IPS-18c (cell line): ENCODE results near the gene SLC25A5.
"Not testable (repeated sequence)": the region's sequence is repeated elsewhere in the genome, so short reads cannot be mapped to it uniquely, and the experiment has no call there.

ENCODE experiments used
- H3K4me3 ChIP-seq: 2 replicates; pipeline ENCODE4 v1.7.0; 2013; ENCODE audit warnings: low read depth, mild to moderate bottlenecking, low read length, moderate library complexity; ENCODE audit not compliant: insufficient read depth
- H3K9me3 ChIP-seq: one replicate; pipeline ENCODE4 v1.6.1; 2013; ENCODE audit warnings: mild to moderate bottlenecking, low read length, moderate library complexity; ENCODE audit not compliant: control insufficient read depth, insufficient read depth

SLC25A5 gene

GRCh38 chrX:119467842-119468550 is at the start of gene SLC25A5:
Gene SLC25A5, plus strand, starts transcription at chrX:119468444. Its CDS starts 72 bp downstream, at chrX:119468516.
- Histone ChIP-seq H3K9me3 (no peaks in the 10 kb centered on the region), H3K4me3 (peak within 1 kb of the TSS; percentile 75)

GRCh38 chrX:119419146-119419545 is 49.1 kb upstream of the SLC25A5 start:
- H3K4me3 ChIP-seq = no peak overlapping the region

DNA sequence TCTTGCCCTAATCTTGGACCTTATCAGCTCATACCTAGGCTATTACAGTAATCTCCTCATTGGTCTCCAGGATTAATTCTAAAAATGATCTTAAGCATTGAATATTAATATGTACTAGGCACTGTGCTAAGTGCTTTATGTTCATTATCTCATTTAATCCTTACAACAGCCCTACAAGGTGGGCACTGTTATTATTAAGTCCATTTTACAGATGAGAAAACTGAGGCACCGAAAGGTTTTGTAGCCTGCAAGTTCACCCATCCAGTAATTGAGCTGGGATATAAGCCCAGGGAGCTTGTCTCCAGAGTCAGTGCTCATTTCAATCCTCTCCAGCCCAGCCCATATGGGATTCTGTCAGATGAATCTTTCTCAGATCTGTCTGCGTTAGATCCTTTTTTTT is 48.3 kb upstream of the SLC25A5 start:
- Histone ChIP-seq H3K9me3 (peaks cover 5% of the 10 kb centered on the region), H3K4me3 (no peak overlapping the region)

More at GRCh38 chrX:119419146-119419545, 49.1 kb upstream of the SLC25A5 start:
- peaks cover 5% of the 10 kb centered on the region for H3K9me3 ChIP-seq

- H3K4me3 ChIP-seq = no peak overlapping the region
- peaks cover 10% of the 10 kb centered on the region for H3K9me3 ChIP-seq
These were observed 47.1 kb upstream of the SLC25A5 start for GRCh38 chrX:119421016-119421705.

- peaks cover 7% of the 10 kb centered on the region for H3K9me3 ChIP-seq
- H3K4me3 ChIP-seq = no peak overlapping the region
These were observed 44.6 kb upstream of the SLC25A5 start for GRCh38 chrX:119423631-119424030.

GRCh38 chrX:119424999-119425398 is 43.2 kb upstream of the SLC25A5 start:
- Histone ChIP-seq H3K4me3 (no peak overlapping the region), H3K9me3 (peaks cover 8% of the 10 kb centered on the region)

DNA sequence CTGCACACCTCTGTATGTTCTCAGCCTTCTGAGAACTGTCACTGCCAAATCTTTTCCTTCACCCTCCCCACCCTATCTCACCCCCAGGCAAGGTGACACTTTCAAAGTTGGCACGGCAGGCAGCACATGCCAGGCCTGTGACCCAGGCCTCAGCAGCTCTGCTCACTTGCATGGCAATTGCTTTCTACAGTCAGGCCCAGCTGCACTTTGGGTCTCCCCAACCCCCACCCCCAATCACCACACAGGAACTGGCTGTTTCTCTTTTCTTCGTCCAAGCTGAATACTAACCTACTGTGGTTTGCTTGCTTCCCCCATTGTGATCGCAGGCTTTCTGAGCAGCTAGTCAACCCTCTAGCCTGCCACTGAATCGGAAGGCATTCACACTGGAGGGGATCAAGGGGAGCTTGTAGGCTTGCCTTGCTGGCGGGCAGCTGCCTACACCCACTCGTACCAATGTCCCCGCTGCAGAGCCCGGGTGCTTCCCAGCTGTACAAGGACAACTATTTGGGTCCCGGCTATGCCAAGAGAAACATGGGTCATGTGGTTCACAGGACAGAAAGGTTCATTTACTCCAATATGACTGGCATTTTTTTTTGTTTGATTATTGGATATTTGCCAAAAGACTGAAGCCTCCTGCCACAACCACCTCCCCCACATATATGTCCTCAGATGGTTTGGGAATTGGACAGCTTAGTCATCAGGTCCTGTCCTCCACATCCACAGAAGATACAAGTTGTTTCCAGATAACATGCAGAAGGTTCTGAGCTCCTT is 41.0 kb upstream of the SLC25A5 start:
- Histone ChIP-seq H3K4me3 (no peak overlapping the region), H3K9me3 (peaks cover 8% of the 10 kb centered on the region)

DNA sequence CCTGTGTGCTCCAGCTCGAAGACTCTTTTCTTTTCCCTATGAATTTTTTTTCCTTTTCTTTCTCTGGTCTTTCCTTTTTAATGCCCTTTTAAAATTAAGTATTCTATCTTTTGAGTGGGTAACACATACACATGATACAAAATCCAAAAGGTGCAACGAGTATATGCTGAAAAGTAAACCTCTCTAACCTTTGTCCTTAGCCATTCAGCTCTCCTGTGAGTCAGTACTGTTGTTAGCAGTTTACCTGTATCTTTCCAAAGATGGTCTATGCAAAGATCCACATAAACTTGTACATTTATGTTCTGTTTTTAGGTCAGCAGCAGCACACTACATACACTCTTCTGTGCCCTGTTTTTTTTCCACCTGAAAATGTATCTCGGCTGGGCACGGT is 40.5 kb upstream of the SLC25A5 start:
- no peak overlapping the region for H3K4me3 ChIP-seq
- peaks cover 10% of the 10 kb centered on the region for H3K9me3 ChIP-seq

- Histone ChIP-seq H3K9me3 (peaks cover 10% of the 10 kb centered on the region), H3K4me3 (no peak overlapping the region)
These were observed 38.8 kb upstream of the SLC25A5 start for GRCh38 chrX:119429471-119429870.

GRCh38 chrX:119441295-119441694 is 26.9 kb upstream of the SLC25A5 start:
- not testable (repeated sequence) for H3K4me3 ChIP-seq

GRCh38 chrX:119442286-119442685 is 26.0 kb upstream of the SLC25A5 start:
- peaks cover 2% of the 10 kb centered on the region for H3K9me3 ChIP-seq
- no peak overlapping the region for H3K4me3 ChIP-seq

More at GRCh38 chrX:119441295-119441694, 26.9 kb upstream of the SLC25A5 start:
- not testable (repeated sequence) for H3K9me3 ChIP-seq

- no peaks in the 10 kb centered on the region for H3K9me3 ChIP-seq
- H3K4me3 ChIP-seq = no peak overlapping the region
These were observed 15.0 kb upstream of the SLC25A5 start for GRCh38 chrX:119453202-119453601.

DNA sequence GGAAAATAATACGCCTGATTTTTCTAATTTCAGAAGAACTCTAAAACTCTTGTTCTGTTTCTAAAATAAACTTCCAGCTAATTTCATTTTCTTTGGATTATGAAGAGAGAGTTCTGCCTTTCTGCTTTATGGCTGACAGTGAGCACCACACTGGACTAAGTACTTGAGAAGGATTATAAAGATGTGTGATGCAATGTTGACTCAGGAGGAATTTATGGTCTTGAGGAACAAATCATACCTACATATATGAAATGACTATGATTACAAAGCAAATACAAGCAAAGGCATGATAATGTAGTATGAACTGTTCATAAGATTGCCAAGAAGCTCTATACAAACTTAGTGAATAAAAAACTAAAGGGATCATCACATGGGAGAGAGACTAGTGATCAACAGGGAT is 13.0 kb upstream of the SLC25A5 start:
- no peak overlapping the region for H3K4me3 ChIP-seq
- H3K9me3 ChIP-seq = no peaks in the 10 kb centered on the region

DNA sequence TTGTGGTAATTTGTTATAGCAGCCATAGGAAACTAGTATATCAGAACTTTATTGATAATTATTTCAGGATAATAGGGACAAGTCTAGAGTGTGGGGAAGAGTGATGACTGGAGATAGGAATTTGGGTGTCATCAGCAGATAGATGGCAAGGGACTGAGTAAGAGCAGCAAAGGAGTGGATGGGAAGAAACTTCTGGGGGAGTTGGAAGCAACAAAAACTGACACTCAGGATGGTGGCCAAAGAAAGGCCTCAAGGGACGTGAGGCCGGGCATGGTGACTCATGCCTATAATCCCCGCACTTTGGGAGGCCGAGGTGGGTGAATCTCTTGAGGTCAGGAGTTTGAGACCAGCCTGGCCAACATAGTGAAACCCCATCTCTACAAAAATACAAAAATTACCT is 9.1 kb upstream of the SLC25A5 start:
- H3K9me3 ChIP-seq = no peaks in the 10 kb centered on the region
- no peak overlapping the region for H3K4me3 ChIP-seq

DNA sequence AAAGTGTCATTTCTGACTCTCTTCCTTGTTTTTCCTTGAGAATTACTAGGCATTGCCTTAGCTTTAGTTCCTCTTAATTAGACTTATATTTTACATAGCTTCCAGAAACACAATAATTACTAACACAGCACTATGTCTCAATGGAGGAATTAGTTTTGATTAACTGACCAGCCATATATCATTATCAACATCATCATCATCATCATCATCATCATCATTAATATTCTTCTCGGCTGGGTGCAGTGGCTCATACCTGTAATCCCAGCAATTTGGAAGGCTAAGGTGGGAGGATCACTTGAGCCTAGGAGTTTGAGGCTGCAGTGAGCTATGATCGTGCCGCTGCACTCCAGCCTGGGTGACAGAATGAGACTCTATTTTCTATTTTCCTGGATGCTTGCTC is 2.7 kb upstream of the SLC25A5 start:
- H3K9me3 ChIP-seq = no peaks in the 10 kb centered on the region
- H3K4me3 ChIP-seq = no peak overlapping the region

GRCh38 chrX:119466970-119467369 is 1.3 kb upstream of the SLC25A5 start:
- no peaks in the 10 kb centered on the region for H3K9me3 ChIP-seq
- H3K4me3 ChIP-seq = no peak overlapping the region

DNA sequence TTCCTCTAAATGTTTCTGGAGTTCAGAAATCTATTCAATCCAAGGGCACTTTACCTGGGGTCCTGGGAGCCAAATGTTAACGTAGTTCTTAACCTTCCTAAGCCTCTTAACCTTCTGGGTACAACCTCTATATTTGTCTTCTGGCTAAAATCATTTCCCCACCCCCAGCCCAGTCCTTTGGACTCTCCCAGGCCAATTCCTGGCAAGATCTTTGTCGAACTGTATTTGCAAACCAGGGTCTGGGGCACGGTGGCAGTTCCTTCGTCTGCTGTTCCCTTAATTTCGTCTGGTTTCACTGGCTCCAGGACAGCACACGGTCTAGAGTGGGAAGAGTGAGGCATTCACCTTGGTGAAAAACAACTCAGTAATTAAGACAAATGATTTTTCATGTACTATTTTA is 811 bp upstream of the SLC25A5 start:
- Histone ChIP-seq H3K4me3 (no peak overlapping the region; the same call in 1 of the 2 replicates), H3K9me3 (no peaks in the 10 kb centered on the region)
